ENCODE results near the gene SH2B2.

- TF ChIP-seq CTCF (IDR thresholded peaks at IDR 0.05; ENCODE audit: low read depth, low read length) (no peak), POLR2A (IDR thresholded peaks at IDR 0.05; ENCODE audit: extremely low read depth, insufficient read length) (no peak), MYC (IDR thresholded peaks at IDR 0.05; ENCODE audit: low read depth, low read length) (no peak)
- TF ChIP-seq, protein P1, sequence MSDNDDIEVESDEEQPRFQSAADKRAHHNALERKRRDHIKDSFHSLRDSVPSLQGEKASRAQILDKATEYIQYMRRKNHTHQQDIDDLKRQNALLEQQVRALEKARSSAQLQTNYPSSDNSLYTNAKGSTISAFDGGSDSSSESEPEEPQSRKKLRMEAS (IDR thresholded peaks at IDR 0.05; ENCODE audit: low read depth, low read length): no peak
Observed at GRCh38 chr7:102303669-102304422, 17.2 kb downstream of the SH2B2 start.

All from NB4 (cell line).